Adrenal gland (tissue), 5 donors: Measurements from ENCODE around the gene CIAO3.

ENCODE experiments used
- POLR2A ChIP-seq, 2 donors: fragments of 450-650 bp; IDR thresholded peaks; one replicate each; pipeline ENCODE4 v1.6.1; 2017; ENCODE audit warnings: antibody characterized with exemption in 2 of 2, mild to moderate bottlenecking in 2 of 2, moderate library complexity in 1 of 2
- TF ChIP-seq, protein P1 (sequence below), 6 experiments: fragments of 450-650 bp in 4 of 6; fragments of 200-600 bp in 2 of 6; sonication (generic) in 1 of 6; IDR thresholded peaks; 1 replicate in 5 of 6; 2 replicates in 1 of 6; pipeline versions ENCODE4 v1.5.1 to v1.8.0; 2016 to 2021; ENCODE audit warnings: antibody characterized with exemption in 6 of 6, mild to moderate bottlenecking in 2 of 6, moderate library complexity in 1 of 6
- donor health status: DM: no; HTN: no; CAD: no.

DNA sequence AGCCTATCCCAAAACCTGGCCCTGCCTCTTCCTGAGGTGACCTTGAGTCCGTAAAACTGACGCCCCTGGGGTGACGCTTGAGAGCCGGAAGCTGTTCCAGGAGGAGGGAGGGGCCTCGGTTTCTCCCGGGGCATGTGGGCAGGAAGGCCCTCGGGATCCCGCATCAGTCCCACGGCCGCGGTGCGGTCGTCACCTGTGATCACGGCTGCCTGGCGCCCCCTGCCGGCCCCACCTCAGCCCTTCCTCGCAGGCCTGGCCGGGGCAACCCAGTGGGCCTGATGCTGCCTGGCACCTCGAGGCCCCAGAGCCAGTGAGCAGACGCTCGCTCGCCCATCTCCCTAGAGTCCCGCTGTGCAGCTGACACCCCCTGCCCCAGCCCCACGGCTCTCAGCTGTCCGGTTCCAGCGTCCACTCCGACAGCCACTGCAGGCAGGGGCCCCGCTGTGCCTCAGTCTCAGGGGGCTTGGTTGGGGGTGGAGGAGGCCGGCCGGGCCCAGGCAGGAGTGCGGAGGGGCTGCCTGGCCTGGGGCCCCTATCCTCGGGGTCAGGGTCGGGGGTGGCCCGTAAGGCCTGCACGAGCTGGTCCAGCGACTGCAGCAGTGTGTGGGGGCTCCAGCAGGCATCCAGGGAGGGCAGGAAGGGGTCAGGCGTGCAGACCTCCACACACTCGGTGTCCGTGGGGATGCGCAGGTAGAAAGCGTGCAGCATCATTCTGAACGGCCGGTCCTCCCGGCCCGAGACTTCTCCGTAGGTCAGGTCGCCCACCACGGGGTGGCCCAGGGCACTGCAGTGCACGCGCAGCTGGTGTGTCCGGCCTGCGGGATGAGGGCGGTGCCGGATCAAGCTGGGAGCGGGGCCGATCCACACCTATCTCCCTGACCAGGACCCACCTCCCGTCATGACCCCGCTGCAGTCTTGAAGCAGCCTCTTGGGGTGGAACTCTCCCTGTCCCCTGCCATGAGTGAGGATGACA lies 45.1 kb upstream of the CIAO3 start:
- TF ChIP-seq, protein P1, sequence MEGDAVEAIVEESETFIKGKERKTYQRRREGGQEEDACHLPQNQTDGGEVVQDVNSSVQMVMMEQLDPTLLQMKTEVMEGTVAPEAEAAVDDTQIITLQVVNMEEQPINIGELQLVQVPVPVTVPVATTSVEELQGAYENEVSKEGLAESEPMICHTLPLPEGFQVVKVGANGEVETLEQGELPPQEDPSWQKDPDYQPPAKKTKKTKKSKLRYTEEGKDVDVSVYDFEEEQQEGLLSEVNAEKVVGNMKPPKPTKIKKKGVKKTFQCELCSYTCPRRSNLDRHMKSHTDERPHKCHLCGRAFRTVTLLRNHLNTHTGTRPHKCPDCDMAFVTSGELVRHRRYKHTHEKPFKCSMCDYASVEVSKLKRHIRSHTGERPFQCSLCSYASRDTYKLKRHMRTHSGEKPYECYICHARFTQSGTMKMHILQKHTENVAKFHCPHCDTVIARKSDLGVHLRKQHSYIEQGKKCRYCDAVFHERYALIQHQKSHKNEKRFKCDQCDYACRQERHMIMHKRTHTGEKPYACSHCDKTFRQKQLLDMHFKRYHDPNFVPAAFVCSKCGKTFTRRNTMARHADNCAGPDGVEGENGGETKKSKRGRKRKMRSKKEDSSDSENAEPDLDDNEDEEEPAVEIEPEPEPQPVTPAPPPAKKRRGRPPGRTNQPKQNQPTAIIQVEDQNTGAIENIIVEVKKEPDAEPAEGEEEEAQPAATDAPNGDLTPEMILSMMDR (IDR thresholded peaks at IDR 0.05): peak; percentile 28 to 77 (median 62)
- no peak for TF ChIP-seq POLR2A (IDR thresholded peaks at IDR 0.05)
